Dedifferentiated amniotic fluid mesenchymal stem cell (primary cell): ENCODE data around the gene USP2.

Experiments used
- DNase-seq: peaks from one replicate; pipeline ENCODE4 v3.0.0-alpha.2; 2016; ENCODE audit errors: extremely low spot score

The USP2 gene

DNA sequence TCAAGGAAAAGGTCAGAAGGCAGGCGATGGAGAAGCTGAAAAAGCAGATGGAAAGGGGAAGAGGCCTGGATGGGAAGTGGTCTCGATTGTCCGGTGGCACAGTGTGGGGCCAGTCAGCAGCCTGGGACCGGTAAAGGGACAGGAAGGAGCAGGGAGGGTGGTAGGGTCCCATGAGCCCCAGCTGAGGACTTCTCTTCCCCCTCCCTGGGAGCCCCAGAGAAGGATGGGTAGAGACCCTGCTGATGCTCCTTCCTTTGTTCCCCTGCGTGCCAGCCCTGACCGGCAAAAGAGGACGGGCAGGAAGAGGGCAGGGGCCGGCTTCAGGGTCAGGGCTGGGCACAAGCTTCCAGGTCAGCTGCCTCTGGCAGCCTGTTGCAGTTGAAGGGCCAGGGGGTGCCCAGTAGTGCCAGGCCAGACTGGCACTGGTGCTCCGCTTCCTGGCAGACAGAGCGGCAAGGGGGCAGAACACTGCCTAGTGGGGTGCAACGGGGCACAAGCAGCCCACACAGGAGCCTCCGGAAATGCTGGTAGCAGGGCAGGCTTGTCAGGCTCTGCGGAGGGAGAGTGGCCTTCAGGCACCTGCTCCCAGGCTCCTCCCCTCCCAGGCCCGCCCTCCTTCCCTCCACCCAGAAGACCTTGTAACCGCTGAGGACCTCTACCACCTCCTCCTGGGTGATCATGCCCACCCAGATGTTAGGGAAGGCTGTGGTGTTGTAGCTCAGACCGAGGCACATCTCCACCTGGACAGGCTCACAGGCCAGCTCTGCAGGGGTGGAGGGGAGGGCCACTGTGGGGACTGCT, 40.1 kb downstream of the USP2 start:
- no peak for DNase-seq

DNA sequence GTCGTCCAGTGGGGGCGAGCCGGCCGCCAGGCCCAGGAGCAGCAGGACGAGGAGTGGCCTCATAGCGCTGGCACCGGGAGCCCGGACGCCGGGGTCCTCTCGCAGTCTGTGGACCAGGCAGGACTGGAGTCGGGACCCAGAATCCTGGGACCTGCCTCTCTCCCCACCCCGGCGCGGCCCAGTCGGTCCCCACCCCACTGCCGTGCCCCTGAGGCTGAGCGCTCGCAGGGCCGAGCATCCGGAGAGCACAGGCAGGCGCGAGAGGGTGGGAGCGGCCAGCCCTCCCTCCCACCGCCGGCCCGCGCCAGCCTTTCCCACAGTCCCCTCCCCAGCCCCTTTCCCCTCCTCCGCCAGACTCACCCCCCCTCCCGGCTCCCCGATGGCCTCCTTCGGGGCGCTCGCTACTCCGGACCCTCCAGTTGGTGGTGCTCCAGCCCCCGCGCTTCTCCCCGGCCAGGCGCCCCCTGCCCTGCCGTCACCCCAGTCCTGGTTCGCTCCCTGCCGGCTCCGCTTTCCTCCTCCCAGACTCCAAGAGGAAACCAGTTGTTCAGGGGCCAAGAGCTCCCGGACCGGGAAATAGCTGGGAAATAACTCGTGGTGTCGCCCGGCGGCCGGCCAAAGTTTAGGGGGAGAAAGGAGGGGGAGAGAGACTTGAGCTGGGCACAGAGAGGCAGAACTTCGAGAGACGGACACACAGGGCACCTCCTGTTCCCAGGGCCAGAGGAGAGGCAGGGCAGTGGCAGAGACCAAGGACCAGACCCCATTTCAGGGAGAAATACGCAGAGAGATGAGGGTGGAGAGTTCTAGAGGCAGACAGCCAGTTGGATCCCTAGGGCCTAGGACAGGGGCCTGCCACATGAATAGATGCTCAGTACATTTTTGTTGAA, 40.9 kb downstream of the USP2 start, which contains the start of gene C1QTNF5:
Gene C1QTNF5, minus strand, starts transcription at position 549 of the 887 bp plus-strand sequence. Its CDS starts 486 bp downstream, at position 63.
- DNase-seq: no peak

GRCh38 chr11:119339589-119340334, 41.7 kb downstream of the USP2 start:
- peak; percentile 38 for DNase-seq

DNA sequence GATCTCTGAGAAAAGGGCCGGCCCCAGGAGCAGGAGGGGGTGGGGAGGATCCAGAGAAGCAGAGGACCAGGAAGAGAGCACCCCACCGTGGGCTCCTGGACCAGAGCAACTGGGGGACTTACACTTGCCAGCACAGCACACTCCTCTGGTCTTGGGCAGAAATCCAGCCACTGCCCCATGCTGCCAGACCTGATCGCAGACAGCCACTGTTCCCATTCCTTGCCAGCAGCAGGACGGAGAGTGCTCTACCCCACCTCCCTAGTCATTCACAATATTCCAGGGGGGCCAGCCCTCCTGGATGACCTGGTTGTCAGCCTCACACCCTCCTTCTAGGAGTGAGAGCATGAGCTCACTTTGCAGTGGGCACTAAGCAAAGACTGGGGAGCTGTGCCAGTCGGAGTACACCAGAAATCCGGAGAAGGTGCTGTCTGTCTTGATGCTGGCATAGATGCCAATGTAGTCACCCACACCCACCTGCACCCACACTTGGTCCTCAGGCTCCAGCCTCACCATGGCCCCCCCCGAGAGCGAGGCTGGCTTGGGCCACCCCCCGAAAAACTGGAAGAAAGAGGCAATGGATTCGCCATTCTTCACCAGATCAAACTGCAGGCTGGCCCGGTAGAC, 42.4 kb downstream of the USP2 start:
- no peak for DNase-seq

DNA sequence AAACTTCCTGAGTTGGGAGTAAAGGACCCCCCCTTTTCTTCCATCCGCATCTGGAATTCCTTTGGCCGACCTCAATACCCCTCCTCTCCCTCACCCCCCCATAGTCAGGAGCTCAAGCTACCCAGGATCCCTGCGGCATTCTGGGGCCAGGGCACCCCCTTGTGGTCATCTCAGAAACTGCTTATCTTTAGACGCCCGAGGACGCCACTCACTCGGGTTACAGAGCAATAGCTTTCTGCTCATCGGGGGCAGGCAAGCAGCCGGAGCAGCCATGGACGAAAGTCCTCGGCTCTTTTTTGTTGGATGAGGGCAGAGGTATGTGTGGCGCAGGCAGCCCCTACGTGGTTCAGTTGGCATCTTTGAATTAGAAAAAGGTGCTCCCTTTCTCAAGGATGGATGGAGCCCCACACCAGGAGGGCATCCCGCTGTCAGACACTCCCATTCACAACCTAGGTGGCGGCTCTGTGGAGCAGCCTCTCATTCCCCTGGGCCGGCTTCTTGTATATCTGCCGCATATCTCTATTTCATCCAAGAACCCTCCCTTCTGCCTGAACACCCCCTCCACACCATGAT, 43.1 kb downstream of the USP2 start:
- peak; percentile 72 for DNase-seq

- DNase-seq: no peak
Measured at GRCh38 chr11:119337581-119338317, 43.7 kb downstream of the USP2 start.

DNA sequence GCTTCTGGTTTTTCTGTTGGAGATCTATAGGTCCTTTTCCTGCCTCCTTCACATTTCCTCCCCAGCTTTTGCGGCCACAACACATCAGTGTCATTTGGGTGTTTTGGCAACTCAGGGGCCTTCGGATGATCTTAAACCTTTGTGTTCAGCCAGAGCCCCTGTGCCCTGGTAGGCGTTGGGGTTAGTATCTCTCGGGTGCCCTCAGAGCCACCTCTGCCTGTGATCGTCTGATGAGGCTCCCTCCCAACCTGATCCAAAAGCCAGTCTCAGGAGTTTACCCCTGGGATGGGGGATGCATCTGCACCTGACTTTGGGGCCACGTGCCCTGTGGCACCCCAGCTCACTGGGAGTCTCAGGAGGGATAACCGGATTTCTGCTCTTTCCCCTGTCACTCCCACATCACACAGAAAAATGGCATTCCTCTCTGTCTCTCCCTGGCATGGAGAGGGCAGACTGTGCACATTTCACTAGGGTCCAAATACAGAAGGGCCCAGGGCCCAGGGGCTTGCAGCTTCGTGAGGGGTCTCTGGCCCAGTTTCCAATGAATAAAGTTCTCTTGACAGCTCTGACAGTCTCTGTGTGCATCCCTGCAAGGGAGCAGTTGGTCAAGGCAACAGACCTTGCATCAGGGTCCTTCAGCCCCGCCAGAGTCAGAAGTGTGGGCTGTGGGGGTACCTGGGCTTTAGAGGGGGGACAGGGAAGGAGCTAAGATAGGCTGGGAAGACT, 44.6 kb downstream of the USP2 start:
- no peak for DNase-seq

DNA sequence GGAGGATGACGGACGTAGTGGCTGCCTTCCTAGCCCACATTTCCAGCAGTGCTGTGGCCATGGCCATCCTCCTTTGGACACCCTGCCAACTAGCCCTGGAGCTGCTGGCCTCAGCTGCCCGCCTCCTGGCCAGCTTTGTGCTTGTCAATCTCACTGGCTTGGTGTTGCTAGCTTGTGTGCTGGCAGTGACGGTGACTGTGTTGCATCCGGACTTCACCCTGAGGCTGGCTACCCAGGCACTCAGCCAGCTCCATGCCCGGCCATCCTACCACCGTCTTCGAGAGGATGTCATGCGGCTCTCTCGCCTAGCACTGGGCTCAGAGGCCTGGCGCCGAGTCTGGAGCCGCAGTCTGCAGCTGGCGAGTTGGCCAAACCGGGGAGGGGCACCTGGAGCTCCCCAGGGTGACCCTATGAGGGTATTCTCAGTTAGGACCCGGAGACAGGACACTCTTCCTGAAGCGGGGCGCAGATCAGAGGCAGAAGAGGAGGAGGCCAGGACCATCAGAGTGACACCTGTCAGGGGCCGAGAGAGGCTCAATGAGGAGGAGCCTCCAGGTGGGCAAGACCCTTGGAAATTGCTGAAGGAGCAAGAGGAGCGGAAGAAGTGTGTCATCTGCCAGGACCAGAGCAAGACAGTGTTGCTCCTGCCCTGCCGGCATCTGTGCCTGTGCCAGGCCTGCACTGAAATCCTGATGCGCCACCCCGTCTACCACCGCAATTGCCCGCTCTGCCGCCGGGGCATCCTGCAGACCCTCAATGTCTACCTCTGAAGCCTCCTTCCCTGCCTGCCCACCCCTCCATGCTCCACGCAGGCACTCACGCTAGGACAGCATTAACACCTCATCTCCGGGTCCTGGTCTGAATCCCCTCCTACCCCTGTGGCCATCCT, 45.6 kb downstream of the USP2 start:
- DNase-seq: no peak

- no peak for DNase-seq
Measured at GRCh38 chr11:119335091-119335654, 46.3 kb downstream of the USP2 start.

DNA sequence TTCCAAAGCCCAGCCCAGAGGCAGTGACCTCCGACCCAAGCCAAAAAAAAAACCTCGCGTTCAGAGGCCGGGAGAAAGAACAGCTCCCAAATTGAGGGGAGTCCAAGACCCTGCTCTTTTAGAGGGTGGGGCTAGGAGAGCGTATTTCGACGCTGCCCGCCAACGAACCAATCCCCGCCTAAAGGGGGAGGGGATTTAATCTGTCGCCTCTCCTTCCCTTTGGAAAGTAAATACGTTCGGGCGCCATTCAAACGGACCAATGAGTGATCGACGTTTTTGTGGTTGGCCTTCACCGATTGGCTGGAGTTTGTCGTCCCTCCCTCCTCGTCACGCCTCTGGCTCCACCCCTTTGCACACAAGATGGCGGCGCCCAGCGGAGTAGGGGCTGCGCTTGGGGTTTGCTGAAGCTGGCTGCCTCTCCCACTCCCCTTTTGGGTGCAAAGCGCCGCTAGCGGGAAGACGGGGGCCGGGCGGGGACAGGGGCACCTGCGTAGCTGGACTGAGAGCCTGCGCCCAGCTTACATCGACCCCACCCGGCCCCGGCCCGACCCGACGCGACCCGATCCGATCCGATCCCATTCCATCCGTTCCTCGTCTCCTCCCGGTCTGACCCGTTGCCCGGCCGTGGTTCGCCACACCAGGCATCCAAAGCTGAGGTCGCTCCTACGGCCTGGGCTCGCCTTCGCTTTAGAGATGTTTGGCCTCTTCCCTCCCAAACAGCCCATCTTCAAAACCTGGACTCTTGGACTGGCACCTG, 47.1 kb downstream of the USP2 start, which contains the start of gene RNF26:
Gene RNF26, plus strand, starts transcription at position 354 of the 757 bp plus-strand sequence. CDS start 596 bp downstream, outside the sequence.
- peak; percentile 99 for DNase-seq

DNA sequence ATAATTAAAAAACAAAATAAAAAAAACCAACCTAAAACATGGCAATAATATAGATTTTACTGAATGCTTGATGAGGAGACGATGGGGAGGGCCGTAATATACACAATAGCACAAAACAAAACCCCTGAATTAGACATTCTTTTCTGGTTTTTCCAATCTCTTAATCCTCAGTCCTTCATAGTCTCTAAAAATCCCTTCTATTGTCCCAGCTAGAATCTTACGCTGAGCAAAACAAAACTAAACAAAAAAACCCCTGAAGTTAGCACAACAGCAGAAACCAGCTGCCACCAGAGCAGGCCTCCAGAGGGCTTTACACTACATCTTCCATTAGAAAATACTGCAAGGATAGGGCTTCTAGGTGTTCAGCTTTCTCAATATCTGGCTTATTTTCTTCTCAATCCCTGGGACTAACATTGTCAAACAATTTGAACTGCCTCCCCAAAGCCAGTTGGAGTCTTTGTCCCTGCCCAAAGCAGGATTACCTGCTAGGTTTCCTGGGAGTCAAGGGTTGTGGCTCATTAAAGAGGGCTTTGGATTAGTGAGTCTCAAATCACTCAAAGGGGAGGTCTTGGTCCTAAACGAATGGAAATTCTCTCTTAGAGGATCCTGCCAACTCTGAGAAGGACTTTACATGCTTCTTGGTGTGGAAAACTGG, 49.3 kb downstream of the USP2 start:
- DNase-seq: no peak

DNA sequence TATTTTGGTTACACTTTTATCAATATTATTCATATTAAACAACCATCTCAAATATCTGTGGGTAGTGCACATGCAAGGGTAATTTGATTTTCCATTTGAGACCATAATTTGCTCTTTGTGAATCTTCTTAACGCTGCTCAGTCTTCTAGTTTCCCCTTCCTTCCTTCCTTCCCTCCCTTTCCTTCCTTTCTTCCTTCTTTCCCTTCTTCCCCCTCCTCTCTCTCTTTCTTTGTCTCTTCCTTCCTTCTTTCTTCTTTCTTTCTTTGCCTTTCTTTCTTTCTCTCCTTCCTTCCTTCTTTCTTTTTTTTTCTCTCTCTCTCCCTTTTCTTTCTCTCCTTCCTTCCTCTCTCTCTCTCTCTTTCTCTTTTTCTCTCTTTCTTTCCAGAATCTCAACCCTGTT, 51.3 kb downstream of the USP2 start:
- no peak for DNase-seq

- DNase-seq: no peak
Measured at GRCh38 chr11:119329320-119329719, 52.2 kb downstream of the USP2 start.

DNA sequence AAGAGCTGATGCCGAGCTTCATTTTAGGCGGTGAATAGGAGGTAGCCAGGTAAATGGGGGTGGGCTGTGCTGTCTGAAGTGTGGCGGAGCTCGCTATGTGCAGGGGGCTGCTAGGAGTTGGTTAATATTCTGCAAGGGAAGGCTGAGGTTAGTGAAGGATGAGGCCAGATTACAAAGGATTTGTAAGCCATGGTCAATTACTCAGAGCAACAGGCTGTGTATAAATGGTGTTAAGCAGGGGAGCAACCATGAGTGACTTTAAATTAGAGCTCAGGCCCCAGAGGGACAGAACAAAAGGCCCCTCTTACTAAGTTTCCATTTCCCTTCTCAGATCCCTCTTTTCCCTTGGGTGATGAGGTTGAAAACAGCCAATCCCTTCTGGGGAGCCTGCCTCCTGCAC, 57.3 kb downstream of the USP2 start:
- DNase-seq: no peak

- peak; percentile 64 for DNase-seq
Measured at GRCh38 chr11:119323532-119324033, 57.9 kb downstream of the USP2 start.

DNA sequence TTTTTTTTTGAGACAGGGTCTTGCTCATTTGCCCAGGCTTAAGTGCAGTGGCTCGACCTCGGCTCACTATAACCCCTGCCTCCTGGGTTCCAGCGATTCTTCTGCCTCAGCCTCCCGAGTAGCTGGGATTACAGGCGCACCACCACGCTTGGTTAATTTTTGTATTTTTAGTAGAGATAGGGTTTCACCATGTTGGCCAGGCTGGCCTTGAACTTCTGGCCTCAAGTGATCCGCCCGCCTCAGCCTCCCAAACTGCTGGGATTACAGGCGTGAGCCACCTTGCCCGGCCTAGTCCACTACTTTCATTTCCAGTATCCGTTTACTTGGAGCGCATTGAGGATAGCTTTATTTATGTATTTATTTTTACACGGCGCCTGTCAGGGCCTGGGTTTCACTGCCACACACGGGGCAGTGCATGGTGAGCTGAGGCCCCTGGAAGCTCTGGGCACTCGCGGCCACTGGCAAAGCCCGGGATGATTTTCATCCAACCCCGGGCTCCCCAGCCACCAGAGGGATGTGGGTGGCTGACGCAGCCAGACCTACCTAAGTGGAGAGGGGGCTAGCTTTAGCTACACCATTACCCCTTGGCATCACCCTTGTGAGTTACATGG, 58.5 kb downstream of the USP2 start:
- DNase-seq: no peak
